NCI-H446 (cell line): Measurements from ENCODE around the gene VEGFC.

Experiments
- DNase-seq, 2 experiments: peaks; one replicate each; lab custom pipeline; 2025; lab: John Stamatoyannopoulos, UW

Gene VEGFC, protein sequence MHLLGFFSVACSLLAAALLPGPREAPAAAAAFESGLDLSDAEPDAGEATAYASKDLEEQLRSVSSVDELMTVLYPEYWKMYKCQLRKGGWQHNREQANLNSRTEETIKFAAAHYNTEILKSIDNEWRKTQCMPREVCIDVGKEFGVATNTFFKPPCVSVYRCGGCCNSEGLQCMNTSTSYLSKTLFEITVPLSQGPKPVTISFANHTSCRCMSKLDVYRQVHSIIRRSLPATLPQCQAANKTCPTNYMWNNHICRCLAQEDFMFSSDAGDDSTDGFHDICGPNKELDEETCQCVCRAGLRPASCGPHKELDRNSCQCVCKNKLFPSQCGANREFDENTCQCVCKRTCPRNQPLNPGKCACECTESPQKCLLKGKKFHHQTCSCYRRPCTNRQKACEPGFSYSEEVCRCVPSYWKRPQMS

DNA sequence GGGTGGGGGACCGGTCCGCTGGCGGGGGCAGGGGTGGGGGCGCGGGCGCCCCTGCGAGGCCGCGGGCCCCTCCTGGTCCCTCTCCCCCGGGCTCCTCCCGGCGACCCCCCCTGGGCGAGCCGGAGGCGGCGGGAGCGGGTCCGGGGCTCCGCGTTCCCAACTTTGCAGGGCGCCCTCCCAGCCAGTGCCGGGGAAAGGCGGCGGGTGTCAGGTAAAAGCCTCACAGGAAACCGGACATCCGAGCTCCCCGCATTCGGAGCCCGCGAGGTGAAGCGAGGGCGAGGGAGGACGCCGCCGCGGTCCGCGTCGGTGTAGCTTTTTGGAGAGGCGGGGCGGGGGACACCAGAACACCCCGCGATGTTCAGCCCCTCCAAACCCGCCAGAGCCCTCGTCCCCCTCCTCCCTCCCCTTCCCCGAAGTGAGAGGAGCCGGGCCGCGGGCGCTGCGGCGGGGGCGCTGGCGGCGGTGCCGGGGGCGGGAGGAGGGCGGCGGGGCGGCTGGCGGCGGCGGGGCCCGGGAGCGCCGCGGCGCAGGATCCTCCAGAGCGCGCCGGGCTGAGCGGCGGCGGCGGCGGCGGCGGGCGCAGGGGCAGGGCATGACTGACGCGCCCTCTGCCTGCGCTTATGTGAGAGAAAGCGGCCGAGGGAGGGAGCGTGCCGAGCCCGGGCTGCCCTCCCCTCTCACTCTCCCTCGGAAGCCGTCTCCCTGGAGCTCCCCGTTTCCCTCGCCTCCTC, at the start of gene VEGFC:
TSS of gene VEGFC (minus strand) at position 597 of the 734 bp plus-strand sequence. CDS start 611 bp downstream, outside the sequence.
- DNase-seq = no peak

- DNase-seq = no peak
Measured at GRCh38 chr4:176841711-176842112, 49.0 kb upstream of the VEGFC start.

DNA sequence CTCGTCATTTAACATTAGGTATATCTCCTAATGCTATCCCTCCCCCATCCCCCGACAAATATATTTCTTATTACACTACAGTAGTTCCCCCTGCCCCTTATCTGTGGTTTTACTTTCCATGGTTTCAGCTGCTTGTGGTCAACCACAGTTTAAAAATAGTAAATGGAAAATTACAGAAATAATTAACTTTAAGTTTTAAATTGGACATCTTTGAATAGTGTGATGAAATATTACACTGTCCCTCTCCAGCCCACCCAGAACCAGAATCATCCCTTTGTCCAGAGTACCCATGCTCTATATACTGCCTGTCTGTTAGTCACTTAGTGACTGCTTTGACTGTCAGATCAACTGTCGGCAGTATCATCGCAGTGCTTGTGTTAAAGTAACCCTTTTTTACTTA, 47.4 kb upstream of the VEGFC start:
- DNase-seq = no peak

- DNase-seq = no peak
Measured at GRCh38 chr4:176839656-176840055, 46.9 kb upstream of the VEGFC start.

- no peak for DNase-seq
Measured at GRCh38 chr4:176838601-176839433, 46.1 kb upstream of the VEGFC start.

DNA sequence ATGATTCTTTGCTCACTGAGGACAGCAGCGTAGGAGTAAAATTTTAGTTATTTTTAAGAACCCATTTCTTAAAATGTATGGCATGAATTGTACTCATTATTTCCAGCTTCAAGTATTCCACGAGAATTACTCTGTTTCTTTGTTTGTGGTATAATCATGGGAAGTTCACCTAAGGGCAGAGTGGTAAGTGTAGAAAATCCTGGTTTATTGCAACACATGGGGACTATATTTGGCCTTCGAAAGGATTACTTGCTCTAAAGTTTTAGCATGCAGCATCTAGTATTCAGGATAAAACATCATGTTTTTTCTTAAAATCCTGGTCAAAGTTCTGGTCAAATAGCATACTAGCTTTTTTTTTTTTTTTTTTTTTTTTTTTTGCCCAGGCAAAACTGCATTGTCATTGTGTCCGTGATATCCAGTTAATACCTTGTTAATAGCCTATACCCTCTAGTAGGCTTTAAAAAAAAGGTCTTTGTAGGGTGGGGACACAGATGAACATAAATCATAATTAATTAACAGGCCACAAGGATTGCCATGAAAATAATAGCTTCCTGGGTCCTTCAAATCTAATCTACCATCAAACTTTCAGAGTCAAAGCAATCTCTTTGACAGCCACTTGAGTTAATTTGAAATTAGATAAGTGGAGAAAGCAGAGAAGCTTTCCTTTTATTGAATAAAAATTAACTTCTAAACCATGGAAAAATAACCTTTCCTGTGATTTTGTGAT, 44.6 kb upstream of the VEGFC start:
- no peak for DNase-seq

- DNase-seq = no peak
Measured at GRCh38 chr4:176834531-176834930, 41.8 kb upstream of the VEGFC start.

- DNase-seq = no peak
Measured at GRCh38 chr4:176833400-176834175, 40.9 kb upstream of the VEGFC start.

- DNase-seq = no peak
Measured at GRCh38 chr4:176830971-176831370, 38.2 kb upstream of the VEGFC start.

DNA sequence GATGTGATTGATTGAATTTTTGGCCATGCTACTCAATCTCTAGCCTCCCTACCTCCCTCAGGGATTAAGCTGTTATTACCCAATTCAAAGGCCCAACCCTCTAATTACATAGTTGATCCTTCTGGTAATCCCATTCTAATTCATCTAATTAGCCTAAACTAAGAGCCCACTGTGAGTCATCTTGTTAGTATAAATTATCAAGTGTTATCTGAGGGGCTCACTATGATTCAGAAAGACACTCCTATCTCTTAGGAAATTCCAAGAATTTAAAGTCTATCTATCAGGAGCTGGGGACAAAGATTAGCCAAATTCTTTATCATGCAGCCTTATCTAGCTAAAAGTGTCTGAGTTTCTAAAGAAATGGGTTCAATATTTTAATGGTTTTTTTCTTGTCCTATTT, 32.9 kb upstream of the VEGFC start:
- DNase-seq = no peak

DNA sequence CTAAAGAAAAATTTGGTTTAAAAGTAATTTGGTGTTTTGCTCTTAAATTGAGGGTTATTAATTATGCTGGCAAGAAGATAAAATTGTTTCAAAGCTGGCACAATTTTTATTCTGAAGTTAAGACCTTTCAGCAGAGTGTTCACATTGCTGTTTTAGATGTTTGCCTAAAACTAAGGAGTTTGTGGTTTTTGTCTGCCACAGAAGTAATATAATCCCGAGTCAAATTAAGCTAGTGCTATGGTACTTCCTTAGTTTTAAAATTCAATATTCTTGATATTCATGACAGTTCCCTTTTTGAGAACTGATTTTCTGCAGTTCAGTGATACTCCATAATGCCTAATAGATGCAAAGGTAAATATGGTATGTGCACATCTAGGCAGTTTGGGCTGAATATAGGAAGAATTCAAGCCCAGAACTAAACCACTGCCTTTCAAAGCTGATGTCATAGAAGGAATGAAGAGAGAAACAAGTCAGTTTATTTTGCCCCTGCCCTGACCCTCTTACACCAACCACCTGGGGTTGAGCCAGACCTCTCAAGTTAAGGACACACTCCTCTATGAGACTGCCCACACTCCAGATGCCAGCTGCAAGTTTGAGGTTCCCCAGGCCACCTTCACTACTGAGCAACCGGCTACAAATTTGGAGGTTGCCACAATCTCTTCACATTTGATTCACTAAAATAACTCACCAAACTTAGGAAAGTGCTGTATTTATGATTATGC, 32.1 kb upstream of the VEGFC start:
- DNase-seq = no peak

- DNase-seq = no peak
Measured at GRCh38 chr4:176818531-176818930, 25.8 kb upstream of the VEGFC start.

- no peak for DNase-seq
Measured at GRCh38 chr4:176817204-176817603, 24.5 kb upstream of the VEGFC start.

DNA sequence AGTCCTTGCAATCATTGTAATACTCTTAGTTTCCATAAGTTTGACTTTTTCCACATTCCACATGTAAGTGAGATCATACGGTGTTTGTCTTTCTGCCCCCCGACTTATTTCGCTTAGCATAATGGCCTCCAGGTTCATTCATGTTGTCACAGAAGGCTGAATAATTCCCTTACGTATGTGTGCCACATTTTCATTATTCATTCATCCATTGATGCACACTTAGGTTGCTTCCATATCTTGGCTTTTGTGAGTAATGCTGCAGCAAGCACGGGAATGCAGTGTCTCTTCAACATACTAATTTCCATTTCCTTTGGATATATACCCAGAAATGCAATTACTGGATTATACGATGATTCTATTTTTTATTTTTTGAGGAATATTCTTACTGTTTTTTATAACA, 22.0 kb upstream of the VEGFC start:
- no peak for DNase-seq

DNA sequence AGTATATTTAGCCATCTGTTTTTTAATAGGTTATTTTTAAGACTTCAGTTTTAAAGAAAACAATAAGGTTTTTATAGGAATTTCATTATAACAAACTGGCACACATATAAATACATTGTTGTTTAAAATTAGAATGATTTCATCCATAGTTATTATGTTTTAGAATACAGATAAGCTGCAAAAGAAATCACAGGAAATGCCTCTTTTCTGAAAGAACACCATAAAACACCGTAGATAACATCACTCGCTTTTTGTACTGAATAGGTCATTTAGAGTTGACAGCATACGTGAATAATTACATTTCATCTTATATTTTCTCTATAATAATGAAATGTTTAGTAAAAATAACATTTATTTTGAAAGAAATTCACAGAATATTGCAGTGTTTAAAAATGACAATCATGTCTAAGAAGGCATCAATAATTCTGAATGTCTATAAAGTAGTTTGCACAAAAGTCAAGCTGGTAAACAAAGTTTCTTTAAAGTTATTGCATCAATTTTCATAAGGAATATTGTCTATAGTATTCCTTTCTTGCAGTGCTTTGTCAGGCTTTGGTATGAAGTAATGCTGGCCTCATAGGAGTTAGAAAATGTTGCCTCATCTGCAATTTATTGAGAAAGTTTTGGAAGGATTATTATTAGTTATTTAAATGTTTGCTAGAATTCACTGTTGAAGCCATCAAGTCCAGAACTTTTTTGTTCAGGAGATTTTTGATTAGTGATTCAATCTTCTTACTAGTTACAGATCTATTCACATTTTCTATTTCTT, 17.9 kb upstream of the VEGFC start:
- DNase-seq = no peak

DNA sequence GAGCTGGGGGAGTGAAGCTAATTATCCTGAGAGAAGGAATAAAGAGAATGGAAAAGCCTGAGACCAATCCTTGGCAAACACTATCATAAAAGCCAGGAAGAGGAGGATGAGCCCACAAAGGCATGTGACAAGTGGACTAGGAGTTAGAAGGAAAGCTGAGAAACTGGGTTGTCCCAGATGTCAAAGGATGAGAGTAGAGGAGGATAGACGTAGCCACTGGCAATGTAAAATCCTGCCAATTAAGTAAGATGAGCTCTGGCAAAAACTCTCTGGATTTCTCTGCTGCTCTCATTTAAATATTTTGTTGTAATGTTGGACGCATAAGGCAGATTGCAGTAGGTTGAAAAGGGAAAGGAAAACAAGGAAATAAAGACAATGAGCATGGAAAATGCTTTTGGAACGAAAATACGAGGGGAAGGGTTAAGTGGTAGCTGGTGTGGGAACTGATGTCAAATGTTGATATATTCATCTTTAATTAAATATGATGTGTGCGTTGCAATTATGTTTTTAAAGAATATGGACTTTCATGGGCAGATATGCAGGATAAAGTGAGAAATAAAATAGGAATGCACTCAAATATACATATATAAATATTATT, 14.2 kb upstream of the VEGFC start:
- DNase-seq = no peak

DNA sequence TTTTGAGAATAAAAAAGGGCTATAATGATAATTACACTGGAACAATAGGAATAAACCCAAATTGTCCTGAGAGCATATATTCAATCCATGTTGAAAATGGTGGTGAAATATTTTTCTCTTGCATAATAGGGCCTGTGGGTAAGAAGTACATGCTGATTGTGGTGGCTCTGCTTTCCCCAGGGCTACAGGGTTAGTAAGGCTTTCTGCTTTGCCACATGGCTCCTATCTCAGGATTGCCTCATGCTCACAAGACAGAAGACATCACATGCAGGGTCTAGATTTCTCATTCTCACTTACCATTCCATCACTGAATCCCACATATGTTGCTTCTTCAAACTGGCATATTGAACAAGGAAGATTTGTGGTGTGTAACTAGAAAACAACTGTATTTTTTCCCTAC, 12.4 kb upstream of the VEGFC start:
- DNase-seq = no peak

DNA sequence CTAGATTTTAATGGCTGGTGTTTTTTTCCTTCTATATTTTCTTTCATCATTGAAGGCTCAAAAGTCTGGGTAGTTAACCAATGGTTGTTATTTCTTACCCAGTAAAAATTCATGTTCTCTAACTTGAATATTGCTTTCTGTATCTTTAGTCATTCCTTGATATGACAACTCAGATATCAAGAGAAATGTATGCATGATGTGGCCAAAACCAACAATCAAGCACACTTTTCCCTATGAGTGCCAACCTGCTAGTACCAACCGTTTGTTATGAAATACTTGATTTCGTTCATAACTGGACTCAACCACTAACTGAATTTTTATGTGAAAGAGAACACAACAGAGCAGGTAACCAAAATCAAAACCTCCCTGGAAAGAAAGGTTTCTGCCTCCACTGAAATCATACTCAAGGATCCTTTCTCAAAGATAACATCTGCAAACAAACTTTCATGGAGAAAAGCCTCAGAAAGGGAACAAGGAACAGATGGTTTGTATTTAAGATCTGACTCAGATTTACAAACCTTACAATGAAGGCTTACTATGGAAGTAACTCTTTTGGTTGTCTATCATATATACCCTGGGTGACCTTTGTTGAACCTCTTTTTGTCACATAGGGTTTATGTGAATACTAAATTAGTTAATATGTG, 8.3 kb upstream of the VEGFC start:
- no peak for DNase-seq

DNA sequence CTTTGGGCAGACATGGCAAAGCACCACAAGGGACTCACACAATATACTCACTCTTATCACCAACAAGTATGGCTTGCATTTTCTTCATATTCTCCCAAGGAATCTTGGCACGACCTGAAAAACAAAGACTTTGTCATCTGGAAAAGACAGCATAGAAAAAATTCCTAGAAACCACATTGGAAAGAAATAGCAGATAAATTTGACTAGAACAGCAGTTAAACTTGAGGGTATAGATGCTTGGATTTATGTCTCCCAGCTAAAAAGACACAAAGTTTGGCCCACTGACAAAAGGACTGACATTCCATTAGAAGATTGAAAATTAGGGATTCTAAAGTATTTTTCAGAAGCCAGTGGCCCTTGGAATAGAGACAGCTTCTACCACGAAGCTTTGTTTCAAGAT, 6.9 kb upstream of the VEGFC start:
- DNase-seq = no peak
